HG02970 (cell line): ENCODE data around the gene AMMECR1L.
"Not testable (repeated sequence)": the region's sequence is repeated elsewhere in the genome, so short reads cannot be mapped to it uniquely, and the experiment has no call there.

Experiments used
- ATAC-seq: cut with Tn5 transposase; IDR thresholded peaks from one replicate; pipeline ENCODE4 v1.9.1; 2021; ENCODE audit warnings: mild to moderate bottlenecking, moderate library complexity, moderate number of reproducible peaks; ENCODE audit not compliant: unreplicated experiment, low FRiP score

The AMMECR1L gene

DNA sequence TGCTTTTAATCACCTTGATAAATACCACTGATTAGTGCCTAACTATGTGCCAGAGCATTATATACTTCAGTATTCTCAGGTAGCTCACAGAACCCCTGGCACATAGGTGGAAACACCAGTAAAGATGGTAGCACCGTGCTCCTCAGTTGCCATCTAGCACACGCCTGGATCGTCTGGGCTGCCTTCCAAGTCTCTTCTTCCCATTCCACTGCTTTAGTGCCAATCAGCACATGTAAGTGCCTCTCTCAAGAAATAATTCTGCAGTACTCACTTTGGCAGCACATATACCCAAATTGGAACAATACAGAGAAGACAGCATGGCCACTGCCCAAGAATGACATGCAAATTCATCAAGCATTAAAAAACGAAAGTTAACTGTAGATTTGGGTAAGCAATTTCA, 40.8 kb downstream of the AMMECR1L start:
- no peak for ATAC-seq

DNA sequence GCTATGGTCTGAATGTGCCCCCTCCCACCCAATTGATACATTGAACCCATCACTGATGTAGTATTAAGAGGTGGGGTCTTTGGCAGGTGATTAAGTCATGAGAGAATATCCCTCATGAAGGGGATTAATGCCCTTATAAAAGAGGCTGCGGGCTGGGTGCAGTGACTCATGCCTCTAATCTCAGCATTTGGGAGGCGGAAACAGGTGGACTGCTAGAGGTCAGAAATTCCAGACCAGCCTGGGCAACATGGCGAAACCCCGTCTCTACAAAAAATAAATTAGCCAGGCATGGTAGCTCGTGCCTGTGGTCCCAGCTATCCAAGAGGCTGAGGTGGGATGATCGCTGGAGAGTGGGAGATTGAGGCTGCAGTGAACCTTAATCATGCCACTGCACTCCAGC, 42.1 kb downstream of the AMMECR1L start:
- ATAC-seq, result no peak

DNA sequence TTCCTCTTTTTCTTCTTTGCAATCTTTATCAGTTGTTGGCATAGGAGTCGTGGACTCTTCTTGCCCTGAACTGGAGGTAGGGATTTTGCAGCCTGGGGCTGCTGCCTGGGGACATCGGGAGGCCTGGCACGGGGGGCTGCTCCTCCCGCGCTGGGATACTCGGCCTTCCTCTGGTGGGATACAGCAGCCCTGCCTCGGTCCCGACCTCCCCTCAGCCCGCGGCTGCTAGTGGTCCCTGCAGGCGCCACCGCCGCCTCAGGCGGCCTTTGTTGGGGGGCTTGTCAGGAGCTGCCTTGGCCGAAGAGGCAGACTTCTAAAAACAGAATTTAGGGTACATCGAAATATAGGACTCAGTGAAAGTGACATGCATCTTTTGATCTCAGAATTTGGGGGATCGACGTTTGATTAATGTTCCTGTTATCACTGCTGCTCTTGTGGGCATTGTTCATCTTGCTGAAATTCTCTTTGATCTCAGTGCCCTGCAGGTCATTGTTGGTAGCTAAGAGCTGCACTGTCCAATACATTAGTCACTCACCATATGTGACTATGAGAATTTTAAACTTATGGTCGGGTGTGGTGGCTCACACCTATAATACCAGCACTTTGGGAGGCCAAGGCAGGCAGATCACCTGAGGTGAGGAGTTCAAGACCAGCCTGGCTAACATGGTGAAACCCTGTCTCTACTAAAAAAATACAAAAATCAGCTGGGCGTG, 44.1 kb downstream of the AMMECR1L start:
- ATAC-seq, result no peak

DNA sequence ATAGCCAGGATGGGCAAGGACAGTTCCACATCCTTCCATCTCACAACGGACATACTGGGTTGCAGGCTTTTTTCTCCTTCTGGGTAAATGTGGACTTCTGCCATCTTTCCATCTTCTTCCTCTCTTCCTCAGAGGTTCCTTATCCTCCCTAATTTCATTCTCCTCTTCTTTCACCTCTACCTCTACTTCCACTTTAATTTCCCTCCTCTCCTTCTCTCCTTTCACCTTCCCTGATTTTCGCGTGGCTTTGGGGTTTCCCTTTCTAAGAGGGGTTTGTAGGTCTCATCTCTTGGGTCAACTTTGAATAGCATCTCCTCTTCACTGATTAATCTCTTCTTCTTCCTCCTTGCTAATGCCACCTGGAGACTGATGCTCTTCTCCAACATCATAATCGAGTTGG, 44.9 kb downstream of the AMMECR1L start:
- no peak for ATAC-seq

DNA sequence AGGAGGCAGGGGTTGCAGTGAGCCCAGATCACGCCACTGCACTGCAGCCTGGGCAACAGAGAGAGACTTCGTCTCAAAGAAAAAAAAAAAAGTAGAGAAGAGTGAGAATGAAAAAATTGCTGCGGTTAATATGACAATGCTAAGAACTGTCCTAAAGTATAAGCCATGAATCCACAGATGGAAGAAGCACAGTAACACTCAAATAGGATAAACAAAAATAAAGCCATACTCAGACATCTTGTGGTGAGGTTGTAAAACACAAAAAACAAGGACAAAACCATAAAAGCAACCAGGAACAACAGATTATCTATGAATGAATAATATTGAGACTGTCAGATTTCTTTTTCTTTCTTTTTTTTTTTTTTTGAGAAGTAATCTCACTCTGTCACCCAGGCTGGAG, 50.8 kb downstream of the AMMECR1L start:
- ATAC-seq, result no peak

DNA sequence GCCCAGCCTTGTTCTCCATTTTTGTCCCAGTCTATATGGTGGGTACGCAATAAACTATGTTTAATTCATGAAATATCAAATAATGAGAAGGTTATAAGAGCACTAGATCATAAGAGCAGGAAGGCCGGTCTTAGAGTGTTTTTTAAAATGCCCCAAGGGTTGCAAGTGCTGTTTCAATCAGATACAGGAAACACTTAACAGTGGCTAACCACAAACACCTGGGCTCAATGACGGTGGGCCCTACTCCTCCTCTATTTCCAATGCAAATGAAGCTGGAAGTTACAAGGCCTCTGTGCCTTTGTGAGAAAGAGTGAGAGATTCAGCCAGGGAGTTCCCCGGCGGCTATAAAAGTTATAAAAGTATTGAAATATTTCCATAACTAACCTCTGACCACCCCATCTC, 55.9 kb downstream of the AMMECR1L start:
- ATAC-seq, result peak; percentile 90

DNA sequence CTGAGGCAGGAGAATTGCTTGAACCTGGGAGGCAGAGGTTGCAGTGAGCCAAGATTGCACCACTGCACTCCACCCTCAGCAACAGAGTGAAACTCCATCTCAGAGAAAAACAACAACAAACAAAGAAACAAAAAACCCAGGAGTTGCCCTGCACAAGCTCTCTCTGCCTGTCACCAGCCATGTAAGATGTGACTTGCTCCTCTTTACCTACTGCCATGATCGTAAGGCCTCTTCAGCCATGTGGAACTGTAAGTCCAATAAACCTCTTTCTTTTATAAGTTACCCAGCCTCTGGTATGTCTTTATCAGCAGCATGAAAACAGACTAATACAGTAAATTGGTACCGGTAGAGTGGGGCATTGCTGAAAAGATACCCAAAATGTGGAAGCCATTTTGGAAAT, 59.0 kb downstream of the AMMECR1L start:
- not testable (repeated sequence) for ATAC-seq

DNA sequence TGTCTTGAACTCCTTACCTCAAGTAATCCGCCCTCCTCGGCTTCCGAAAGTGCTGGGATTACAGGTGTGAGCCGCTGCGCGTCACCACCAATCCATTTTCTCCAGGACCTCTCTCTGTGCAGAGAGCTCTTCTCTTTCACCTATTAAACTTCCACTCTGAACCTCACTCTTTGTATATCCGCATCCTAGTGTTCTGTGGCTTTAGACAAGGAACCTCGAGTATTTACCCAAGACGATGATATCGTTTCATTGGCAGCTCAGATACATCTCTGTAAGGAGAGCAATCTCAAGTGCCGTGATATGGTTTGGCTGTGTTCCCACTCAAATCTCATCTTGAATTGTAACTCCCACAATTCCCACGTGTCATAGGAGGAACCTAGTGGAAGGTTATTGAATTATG, 59.7 kb downstream of the AMMECR1L start:
- ATAC-seq, result no peak

DNA sequence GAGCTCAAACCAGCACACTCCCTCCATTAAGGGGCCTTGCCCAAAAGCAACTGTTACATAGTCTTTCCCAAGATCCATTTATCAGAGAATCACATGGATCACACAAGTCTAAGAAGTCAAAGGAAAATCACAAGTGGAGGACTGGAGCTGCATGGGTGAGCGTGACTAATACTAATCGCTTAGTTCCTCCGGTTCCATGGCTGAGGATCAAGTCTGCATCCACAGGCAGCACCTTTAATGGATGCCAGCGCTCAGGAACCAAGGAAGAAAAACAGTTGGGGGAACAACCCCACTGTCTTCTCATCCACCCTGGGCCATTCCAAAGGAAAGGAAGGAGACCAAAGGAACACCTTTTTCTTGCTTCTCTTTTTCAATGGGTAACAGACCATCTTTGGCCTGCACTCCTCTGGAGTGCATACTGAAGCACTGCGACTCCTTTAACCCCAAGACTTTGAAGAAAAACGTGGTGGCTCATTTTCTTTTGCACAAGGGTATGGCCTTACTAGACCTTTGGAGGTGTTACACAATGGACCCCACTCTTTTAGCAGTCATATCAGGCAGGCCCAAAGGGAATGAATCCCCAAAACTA, 65.6 kb downstream of the AMMECR1L start:
- no peak for ATAC-seq

DNA sequence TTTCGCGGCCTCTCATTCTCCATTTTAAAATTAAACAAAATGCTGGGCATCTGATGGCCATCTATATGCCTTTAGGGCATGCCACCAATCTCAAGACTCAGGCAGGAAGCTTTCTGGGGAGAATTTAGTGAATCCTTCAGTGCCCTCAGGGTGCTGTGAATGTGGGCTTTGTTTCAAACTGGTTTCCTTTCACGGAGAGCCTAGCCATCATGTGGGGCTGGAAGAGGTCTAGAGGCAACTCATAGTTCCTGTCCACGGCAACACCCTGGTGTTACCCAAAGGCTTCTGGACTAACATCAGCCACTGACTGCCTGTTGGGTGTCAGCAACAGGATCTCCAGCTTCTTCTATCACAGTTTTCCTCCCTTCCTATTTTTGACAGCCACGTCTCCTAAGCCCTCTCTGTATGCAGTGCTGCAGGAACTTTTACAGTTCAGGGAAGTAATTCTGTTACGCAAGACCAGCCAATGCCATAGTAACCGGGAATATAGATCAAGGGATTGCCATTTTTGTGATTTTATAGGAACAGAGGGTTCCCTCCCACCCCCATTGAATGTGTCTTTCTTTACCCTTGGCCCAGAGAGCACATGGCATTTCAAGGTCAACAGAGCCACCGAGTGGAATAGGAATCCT, 66.8 kb downstream of the AMMECR1L start:
- no peak for ATAC-seq

DNA sequence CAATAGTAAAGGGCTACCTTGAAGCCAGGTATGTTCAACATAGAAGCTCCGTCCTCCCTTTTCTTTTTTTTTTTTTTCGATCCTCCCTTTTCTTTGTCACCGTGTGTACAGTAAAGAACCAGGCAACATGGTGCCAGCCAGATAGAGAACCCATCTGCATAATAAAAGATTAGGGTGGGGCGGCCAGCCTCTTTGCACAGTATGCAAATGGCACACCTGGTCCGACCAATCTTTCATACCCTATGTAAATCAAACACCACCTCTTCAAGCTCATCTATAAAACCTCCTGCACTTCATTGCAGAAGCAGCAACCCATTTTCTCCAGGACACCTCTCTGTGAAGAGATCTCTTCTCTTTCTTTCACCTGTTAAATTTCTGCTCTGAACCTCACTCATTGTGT, 67.5 kb downstream of the AMMECR1L start:
- ATAC-seq, result no peak

DNA sequence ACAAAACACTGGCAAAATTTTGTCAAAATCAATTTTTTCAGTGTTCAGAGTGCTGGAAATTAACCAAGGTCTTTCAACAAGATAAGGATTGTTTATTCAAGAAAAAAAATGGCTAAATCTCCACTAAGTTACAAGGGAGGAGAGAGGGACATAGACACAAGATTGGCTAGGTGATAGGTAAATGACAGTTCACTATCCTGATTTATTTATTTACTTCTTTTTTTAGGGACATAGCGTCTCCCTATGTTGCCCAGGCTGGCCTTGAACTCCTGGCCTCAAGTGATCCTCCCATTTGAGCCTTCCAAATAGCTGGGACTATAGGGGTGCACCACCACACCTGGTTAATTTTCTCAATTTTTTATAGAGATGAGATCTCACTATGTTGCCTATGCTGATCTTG, 71.1 kb downstream of the AMMECR1L start:
- ATAC-seq, result no peak

DNA sequence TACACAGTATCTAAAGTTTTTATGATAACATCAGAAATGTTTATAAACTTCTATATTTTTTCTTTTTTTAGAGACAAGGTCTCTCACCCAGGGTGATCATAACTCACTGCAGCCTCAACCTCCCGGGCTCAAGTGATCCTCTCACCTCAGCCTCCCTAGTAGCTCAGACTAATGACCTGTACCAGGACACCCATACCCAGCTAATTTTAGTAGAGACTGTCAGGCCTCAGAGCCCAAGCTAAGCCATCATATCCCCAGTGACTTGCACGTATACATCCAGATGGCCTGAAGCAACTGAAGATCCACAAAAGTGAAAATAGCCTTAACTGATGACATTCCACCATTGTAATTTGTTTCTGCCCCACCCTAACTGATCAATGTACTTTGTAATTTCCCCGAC, 73.3 kb downstream of the AMMECR1L start:
- ATAC-seq, result not testable (repeated sequence)
